SKM-1 treated with dmso at 0.1 percent for 144 hours (cell line): ENCODE data around the gene PRR19.

Source experiments
- DNase-seq: peaks from one replicate; lab custom pipeline; 2025; ENCODE audit not compliant: unreplicated experiment; lab: John Stamatoyannopoulos, UW

PRR19 gene

GRCh38 chr19:42270346-42271044, 31.4 kb upstream of the PRR19 start:
- DNase-seq: no peak

- DNase-seq: no peak
Observed at GRCh38 chr19:42271045-42271419, 30.9 kb upstream of the PRR19 start.

GRCh38 chr19:42271861-42272534, 29.9 kb upstream of the PRR19 start:
- DNase-seq: no peak

GRCh38 chr19:42272535-42272897, 29.4 kb upstream of the PRR19 start:
- DNase-seq: no peak

GRCh38 chr19:42272989-42273406, 28.9 kb upstream of the PRR19 start:
- no peak for DNase-seq

- DNase-seq: no peak
Observed at GRCh38 chr19:42273407-42274064, 28.4 kb upstream of the PRR19 start.

- DNase-seq: no peak
Observed at GRCh38 chr19:42274065-42274682, 27.8 kb upstream of the PRR19 start.

GRCh38 chr19:42275103-42275502, 26.8 kb upstream of the PRR19 start:
- no peak for DNase-seq

- DNase-seq: no peak
Observed at GRCh38 chr19:42275517-42275916, 26.4 kb upstream of the PRR19 start.

- DNase-seq: no peak
Observed at GRCh38 chr19:42276284-42276683, 25.6 kb upstream of the PRR19 start.

GRCh38 chr19:42276821-42277220, 25.1 kb upstream of the PRR19 start:
- no peak for DNase-seq

GRCh38 chr19:42277821-42278451, 24.0 kb upstream of the PRR19 start:
- DNase-seq: no peak

- DNase-seq: no peak
Observed at GRCh38 chr19:42278452-42279154, 23.3 kb upstream of the PRR19 start.

- DNase-seq: no peak
Observed at GRCh38 chr19:42279155-42279901, 22.6 kb upstream of the PRR19 start.

- DNase-seq: peak; percentile 44
Observed at GRCh38 chr19:42279902-42280814, 21.8 kb upstream of the PRR19 start.

- DNase-seq: no peak
Observed at GRCh38 chr19:42280815-42281145, 21.2 kb upstream of the PRR19 start.

- no peak for DNase-seq
Observed at GRCh38 chr19:42281146-42281826, 20.6 kb upstream of the PRR19 start.
